Measurements from ENCODE around the gene PPFIBP2.

PPFIBP2 gene

DNA sequence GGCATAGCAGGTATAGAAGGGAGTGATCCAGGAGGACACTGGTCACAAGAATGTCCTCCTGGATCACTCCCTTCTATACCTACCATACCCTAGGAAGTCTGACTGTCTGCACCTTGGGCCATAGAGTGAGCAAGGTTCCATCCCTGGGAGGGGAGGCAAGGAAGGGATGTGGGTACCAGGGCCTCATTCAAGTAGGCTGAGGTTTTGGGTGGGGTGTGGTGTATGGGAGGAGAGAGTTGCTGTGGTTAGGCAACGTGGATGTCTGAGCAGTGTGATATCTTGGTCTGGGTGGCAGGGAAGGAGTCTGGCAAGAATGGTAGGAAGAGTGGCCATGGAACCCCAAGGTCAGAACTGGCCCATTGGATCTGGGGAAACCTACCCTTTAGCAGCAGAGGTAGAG lies 13.2 kb downstream of the PPFIBP2 start:
- in situ Hi-C loops (cut with HindIII; ENCODE audit: low sequenced_read_pairs), result no loop called here
- TF ChIP-seq, protein P1, sequence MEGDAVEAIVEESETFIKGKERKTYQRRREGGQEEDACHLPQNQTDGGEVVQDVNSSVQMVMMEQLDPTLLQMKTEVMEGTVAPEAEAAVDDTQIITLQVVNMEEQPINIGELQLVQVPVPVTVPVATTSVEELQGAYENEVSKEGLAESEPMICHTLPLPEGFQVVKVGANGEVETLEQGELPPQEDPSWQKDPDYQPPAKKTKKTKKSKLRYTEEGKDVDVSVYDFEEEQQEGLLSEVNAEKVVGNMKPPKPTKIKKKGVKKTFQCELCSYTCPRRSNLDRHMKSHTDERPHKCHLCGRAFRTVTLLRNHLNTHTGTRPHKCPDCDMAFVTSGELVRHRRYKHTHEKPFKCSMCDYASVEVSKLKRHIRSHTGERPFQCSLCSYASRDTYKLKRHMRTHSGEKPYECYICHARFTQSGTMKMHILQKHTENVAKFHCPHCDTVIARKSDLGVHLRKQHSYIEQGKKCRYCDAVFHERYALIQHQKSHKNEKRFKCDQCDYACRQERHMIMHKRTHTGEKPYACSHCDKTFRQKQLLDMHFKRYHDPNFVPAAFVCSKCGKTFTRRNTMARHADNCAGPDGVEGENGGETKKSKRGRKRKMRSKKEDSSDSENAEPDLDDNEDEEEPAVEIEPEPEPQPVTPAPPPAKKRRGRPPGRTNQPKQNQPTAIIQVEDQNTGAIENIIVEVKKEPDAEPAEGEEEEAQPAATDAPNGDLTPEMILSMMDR (IDR thresholded peaks at IDR 0.05; ENCODE audit: low read depth, low read length, missing control alignments), result no peak
- no peak overlapping the region for H3K4me3 ChIP-seq (ENCODE audit: low read depth, low read length)
- no peak for DNase-seq (ENCODE audit: low read depth)

GRCh38 chr11:7528514-7529049 lies 14.8 kb downstream of the PPFIBP2 start:
- in situ Hi-C loops (cut with HindIII; ENCODE audit: low sequenced_read_pairs), result no loop called here
- TF ChIP-seq, protein P1 (IDR thresholded peaks at IDR 0.05; ENCODE audit: low read depth, low read length, missing control alignments), result no peak
- no peak overlapping the region for H3K4me3 ChIP-seq (ENCODE audit: low read depth, low read length)
- DNase-seq (ENCODE audit: low read depth), result no peak

- DNase-seq (ENCODE audit: low read depth), result no peak
- in situ Hi-C loops (cut with HindIII; ENCODE audit: low sequenced_read_pairs), result no loop called here
- H3K4me3 ChIP-seq (ENCODE audit: low read depth, low read length), result no peak overlapping the region
- TF ChIP-seq, protein P1 (IDR thresholded peaks at IDR 0.05; ENCODE audit: low read depth, low read length, missing control alignments), result no peak
Observed at GRCh38 chr11:7530013-7530640, 16.3 kb downstream of the PPFIBP2 start.

DNA sequence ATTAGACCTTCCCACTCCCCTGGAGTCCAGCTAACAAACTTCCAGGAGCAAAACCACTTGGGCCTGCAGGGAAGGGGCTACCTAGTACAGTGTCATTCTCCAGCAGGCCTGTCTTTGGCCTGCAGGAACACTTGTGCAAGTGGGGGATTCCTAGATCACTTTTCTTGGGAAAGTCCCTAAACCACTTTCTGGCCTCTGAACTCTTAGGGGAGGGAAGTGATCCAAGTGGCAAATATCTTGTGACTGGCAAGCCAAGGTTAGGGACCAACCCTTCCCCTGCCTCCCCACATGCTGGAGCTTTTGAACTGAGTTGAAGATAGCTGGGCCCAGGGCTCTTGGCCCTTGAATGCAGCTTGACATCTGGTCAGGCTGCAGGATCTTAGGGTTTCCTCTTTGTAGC lies 17.2 kb downstream of the PPFIBP2 start:
- DNase-seq (ENCODE audit: low read depth), result no peak
- in situ Hi-C loops (cut with HindIII; ENCODE audit: low sequenced_read_pairs), result no loop called here
- TF ChIP-seq, protein P1 (IDR thresholded peaks at IDR 0.05; ENCODE audit: low read depth, low read length, missing control alignments), result no peak
- H3K4me3 ChIP-seq (ENCODE audit: low read depth, low read length), result no peak overlapping the region

DNA sequence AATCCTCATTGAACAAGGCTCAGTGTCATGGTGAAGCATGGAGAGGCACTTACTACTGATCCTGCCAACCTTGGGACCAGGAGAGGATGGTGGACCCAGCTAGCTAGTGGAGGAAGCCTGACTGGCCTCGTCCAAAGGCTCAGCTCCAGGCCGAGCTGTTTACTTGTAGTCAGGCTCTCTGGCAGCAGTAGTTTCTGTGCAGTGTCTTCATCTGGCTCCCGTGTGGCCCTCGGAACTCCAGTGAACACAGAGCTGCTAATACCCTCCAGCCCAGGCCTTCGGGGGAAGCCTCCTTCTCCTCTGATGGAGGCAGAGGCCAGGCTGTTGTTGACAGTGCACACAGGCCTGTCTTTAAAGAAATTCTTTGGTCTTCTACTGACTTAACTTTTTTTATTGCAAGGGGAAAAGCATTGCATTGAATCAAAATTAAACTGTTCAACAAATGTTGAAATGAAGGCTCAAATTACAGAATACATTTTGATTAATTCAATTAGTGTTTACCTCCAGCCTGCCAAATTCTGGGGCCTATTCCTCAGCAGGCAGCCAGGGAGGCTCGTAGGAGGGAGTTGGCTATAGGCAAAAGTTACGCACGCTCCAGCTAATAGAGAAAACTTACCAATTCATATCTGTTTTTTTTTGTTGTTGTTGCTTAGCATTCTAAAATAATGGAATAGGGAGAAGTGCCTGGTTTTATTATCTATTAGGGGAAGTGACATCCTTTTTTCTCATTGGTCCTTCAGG lies 18.8 kb downstream of the PPFIBP2 start:
- in situ Hi-C loops (cut with HindIII; ENCODE audit: low sequenced_read_pairs), result no loop called here
- no peak overlapping the region for H3K4me3 ChIP-seq (ENCODE audit: low read depth, low read length)
- no peak for DNase-seq (ENCODE audit: low read depth)
- TF ChIP-seq, protein P1 (IDR thresholded peaks at IDR 0.05; ENCODE audit: low read depth, low read length, missing control alignments), result no peak

DNA sequence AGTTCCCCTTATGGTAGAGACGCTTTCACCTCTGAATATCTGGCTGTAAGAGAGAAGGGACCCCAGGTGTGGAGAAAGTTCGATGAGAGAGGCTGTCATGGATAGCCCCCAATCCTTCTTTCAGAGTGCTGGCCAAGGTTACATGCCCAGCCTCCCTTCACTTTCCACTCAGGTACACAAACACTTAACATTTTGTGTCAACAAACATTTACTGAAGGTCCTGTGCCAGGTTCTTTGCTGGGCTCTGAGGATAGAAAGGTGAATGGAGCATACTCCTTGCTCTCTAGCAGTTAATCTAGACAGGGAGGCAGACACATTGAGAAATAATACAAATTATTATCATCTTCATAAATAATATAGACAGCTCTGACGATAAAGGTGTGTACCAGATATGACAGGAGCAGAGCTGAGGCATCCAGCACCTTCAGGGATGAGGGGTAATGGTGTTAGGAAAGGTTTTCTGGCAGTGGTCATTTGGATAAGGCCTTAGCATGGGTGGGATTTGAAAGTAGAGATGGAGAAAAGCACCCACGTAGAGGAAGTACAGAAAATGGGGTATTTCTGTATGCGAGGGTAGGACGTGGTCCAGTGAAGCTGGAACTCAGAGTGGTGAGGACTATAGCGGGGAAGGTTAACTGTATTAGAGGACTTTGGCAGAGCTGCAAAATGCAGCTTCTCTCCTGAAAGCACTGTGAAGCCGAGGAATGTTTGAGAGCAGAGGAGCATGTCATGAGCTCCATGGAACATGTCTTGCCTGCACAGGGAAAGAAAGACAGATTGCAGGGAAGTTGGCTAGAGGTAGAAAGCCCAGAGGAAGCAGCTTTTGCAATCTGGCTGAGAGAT lies 19.6 kb downstream of the PPFIBP2 start:
- in situ Hi-C loops (cut with HindIII; ENCODE audit: low sequenced_read_pairs), result no loop called here

More for the DNA sequence above, 19.6 kb downstream of the PPFIBP2 start:
- no peak for DNase-seq (ENCODE audit: low read depth)
- TF ChIP-seq, protein P1 (IDR thresholded peaks at IDR 0.05; ENCODE audit: low read depth, low read length, missing control alignments), result no peak
- no peak overlapping the region for H3K4me3 ChIP-seq (ENCODE audit: low read depth, low read length)
